ENCODE measurements around the gene TTC28. TPM values are rescaled to one million over a fixed set of nuclear protein-coding genes. Genes with fewer than 3 reads are reported as not detected.
"Not testable (repeated sequence)": the region's sequence is repeated elsewhere in the genome, so short reads cannot be mapped to it uniquely, and the experiment has no call there.

Gene TTC28
- total RNA-seq, 2 donors from 2014 or later = 5.7 to 6.0 TPM

- Mint-ChIP-seq H3K4me3 (no peak overlapping the region), H3K27me3 (peaks cover 26 to 45% of the 10 kb centered on the region in 2 donors), H3K27ac (no peak overlapping the region), H3K4me1 (ENCODE audit: low read depth in 2 of 2) (no peaks in the 10 kb centered on the region), H3K9me3 (no peaks in the 10 kb centered on the region), H3K36me3 (no peaks in the 10 kb centered on the region)
- ATAC-seq (no peak), DNase-seq (ENCODE audit: low spot score) (no peak)
Observed at GRCh38 chr22:28500006-28500405, 179.6 kb downstream of the TTC28 start.

DNA sequence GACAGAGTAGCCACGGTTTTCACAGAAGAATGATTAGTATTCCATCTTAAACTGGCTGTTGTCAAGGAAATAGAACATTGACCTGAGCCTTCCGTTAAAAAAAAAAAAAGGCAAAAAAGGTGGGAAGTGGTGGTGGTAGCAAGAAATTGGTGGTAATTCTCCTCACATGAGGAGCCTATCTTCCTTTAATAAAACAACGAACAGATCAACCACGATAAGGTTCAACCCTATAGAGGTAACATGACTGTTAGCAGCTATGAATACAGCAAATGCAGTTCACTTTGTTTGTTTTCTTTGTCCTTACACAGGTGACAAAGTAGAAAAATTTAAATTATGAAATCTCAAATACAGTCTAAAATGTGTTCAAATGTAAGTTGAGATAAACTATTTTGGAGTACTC lies 181.6 kb downstream of the TTC28 start:
- Mint-ChIP-seq H3K9me3 (no peaks in the 10 kb centered on the region), H3K4me1 (ENCODE audit: low read depth in 2 of 2) (no peaks in the 10 kb centered on the region), H3K27ac (no peak overlapping the region), H3K27me3 (peaks cover 30 to 54% of the 10 kb centered on the region in 2 donors), H3K4me3 (no peak overlapping the region), H3K36me3 (no peaks in the 10 kb centered on the region)
- DNase-seq (ENCODE audit: low spot score) (no peak), ATAC-seq (no peak)

- H3K27ac Mint-ChIP-seq = no peak overlapping the region
- no peaks in the 10 kb centered on the region for H3K9me3 Mint-ChIP-seq
- H3K4me1 Mint-ChIP-seq (ENCODE audit: low read depth in 2 of 2) = no peaks in the 10 kb centered on the region
- no peak overlapping the region for H3K4me3 Mint-ChIP-seq
- H3K36me3 Mint-ChIP-seq = no peaks in the 10 kb centered on the region
- no peak for DNase-seq (ENCODE audit: low spot score)
- ATAC-seq = no peak
- H3K27me3 Mint-ChIP-seq = peaks cover 28 to 59% of the 10 kb centered on the region in 2 donors
Observed at GRCh38 chr22:28497188-28497587, 182.5 kb downstream of the TTC28 start.

DNA sequence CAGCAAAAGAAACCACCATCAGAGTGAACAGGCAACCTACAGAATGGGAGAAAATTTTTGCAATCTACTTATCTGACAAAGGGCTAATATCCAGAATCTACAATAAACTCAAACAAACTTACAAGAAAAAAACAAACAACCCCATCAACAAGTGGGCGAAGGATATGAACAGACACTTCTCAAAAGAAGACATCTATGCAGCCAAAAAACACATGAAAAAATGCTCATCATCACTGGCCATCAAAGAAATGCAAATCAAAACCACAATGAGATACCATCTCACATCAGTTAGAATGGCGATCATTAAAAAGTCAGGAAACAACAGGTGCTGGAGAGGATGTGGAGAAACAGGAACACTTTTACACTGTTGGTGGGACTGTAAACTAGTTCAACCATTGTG lies 188.4 kb downstream of the TTC28 start:
- not testable (repeated sequence) for H3K27ac Mint-ChIP-seq; H3K36me3 Mint-ChIP-seq; DNase-seq (ENCODE audit: low spot score); H3K4me1 Mint-ChIP-seq (ENCODE audit: low read depth in 2 of 2); H3K9me3 Mint-ChIP-seq; ATAC-seq; H3K4me3 Mint-ChIP-seq
- peaks cover 18 to 56% of the 10 kb centered on the region in 2 donors for H3K27me3 Mint-ChIP-seq

- DNase-seq (ENCODE audit: low spot score) = no peak
- no peaks in the 10 kb centered on the region for H3K4me1 Mint-ChIP-seq (ENCODE audit: low read depth in 2 of 2)
- H3K36me3 Mint-ChIP-seq = no peaks in the 10 kb centered on the region
- no peak overlapping the region for H3K27ac Mint-ChIP-seq
- no peak overlapping the region for H3K4me3 Mint-ChIP-seq
- H3K27me3 Mint-ChIP-seq = peaks cover 14 to 55% of the 10 kb centered on the region in 2 donors
- H3K9me3 Mint-ChIP-seq = no peaks in the 10 kb centered on the region
- ATAC-seq = no peak
Observed at GRCh38 chr22:28488825-28489224, 190.8 kb downstream of the TTC28 start.

- H3K27me3 Mint-ChIP-seq = peaks cover 22 to 61% of the 10 kb centered on the region in 2 donors
Observed at GRCh38 chr22:28484662-28485061, 195.0 kb downstream of the TTC28 start.

GRCh38 chr22:28481725-28482124 lies 197.9 kb downstream of the TTC28 start:
- DNase-seq (ENCODE audit: low spot score) (no peak), ATAC-seq (no peak)
- H3K9me3 Mint-ChIP-seq = no peaks in the 10 kb centered on the region
- no peak overlapping the region for H3K27ac Mint-ChIP-seq
- H3K36me3 Mint-ChIP-seq = no peaks in the 10 kb centered on the region
- no peak overlapping the region for H3K4me3 Mint-ChIP-seq
- no peaks in the 10 kb centered on the region for H3K4me1 Mint-ChIP-seq (ENCODE audit: low read depth in 2 of 2)
- peaks cover 25 to 60% of the 10 kb centered on the region in 2 donors for H3K27me3 Mint-ChIP-seq

More at GRCh38 chr22:28484662-28485061, 195.0 kb downstream of the TTC28 start:
- H3K36me3 Mint-ChIP-seq = no peaks in the 10 kb centered on the region
- ATAC-seq (no peak), DNase-seq (ENCODE audit: low spot score) (no peak)
- H3K4me1 Mint-ChIP-seq (ENCODE audit: low read depth in 2 of 2) = no peaks in the 10 kb centered on the region
- H3K27ac Mint-ChIP-seq = no peak overlapping the region
- H3K9me3 Mint-ChIP-seq = no peaks in the 10 kb centered on the region
- H3K4me3 Mint-ChIP-seq = no peak overlapping the region

DNA sequence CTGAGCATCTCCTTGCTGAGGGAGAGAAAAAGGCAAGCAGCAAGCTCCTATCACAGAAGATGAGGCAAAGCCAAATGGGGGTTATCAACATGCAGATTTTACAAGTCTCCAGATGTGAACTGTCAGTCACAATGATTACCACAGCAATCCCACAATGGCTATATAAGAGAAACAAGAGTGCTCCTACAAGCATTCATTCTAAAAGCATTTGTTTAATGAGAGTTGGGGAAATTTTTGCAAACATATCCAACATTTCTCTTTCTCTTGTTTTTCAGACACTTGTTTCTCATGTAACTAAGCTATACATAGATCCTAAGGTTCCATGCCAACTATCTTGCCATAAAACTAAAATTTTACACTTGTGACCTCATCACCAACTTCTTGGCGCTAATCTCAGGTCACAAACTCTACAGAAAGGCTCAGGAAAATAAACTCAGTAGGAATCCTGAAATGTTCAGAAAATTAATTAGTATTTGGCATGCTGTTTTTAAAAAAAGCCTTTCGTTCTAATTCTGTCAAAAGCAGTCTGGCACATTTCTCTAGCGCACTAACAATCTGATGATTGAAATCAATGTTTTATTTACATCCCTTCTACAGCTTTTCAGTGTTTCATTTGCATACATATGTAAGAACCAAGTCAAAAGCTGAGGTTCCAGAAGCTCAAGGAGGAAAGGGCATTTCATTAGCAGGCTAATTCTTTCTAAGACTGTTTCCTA lies 199.5 kb downstream of the TTC28 start:
- H3K9me3 Mint-ChIP-seq = no peaks in the 10 kb centered on the region
- H3K27me3 Mint-ChIP-seq = peaks cover 21 to 53% of the 10 kb centered on the region in 2 donors
- ATAC-seq = no peak

DNA sequence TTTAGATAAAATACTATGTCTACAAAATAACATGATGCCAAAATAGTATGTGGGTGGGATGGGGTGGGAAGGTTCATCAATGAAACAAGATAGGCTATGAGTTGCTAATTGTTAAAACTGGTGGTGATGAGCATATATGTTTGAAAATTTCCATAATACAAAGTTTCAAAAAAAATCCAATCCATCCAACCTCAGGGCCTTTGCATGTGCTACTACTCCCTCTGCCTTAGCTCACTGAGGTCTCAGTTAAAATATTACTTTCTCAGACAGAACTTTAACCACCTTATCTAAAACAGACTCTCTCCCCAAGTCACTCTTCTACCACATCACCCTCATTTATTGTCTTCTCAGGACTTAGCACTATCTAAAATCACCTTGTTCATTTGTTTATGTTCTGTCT lies 201.1 kb downstream of the TTC28 start:
- DNase-seq (ENCODE audit: low spot score) (no peak), ATAC-seq (no peak)
- H3K27ac Mint-ChIP-seq = no peak overlapping the region
- no peaks in the 10 kb centered on the region for H3K9me3 Mint-ChIP-seq
- H3K4me3 Mint-ChIP-seq = no peak overlapping the region
- H3K27me3 Mint-ChIP-seq = peaks cover 23 to 54% of the 10 kb centered on the region in 2 donors
- no peaks in the 10 kb centered on the region for H3K36me3 Mint-ChIP-seq
- no peaks in the 10 kb centered on the region for H3K4me1 Mint-ChIP-seq (ENCODE audit: low read depth in 2 of 2)

More for the DNA sequence above, 199.5 kb downstream of the TTC28 start:
- H3K27ac Mint-ChIP-seq = no peak overlapping the region
- no peaks in the 10 kb centered on the region for H3K4me1 Mint-ChIP-seq (ENCODE audit: low read depth in 2 of 2)
- DNase-seq (ENCODE audit: low spot score) = no peak
- H3K36me3 Mint-ChIP-seq = no peaks in the 10 kb centered on the region
- H3K4me3 Mint-ChIP-seq = no peak overlapping the region

DNA sequence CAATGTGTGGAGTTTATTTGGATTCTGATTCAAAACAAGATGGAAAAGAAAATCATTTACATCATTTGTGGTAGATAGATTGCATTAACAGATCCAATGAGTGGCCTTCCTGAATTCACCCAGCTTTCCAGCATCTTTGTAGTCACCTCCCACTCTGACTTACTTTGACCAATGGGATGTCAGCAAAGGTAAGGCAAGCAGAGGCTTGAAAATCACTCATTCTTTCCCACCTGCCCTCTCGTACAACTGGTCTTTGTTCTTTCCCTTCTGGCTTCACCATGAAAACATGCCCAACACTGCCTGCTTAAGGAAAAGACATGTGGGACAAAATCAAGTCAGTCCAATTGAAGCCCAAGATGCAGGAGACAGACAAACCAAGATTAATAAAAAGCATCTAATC lies 202.1 kb downstream of the TTC28 start:
- Mint-ChIP-seq H3K36me3 (no peaks in the 10 kb centered on the region), H3K27me3 (peaks cover 24 to 53% of the 10 kb centered on the region in 2 donors), H3K4me3 (no peak overlapping the region), H3K4me1 (ENCODE audit: low read depth in 2 of 2) (no peaks in the 10 kb centered on the region), H3K9me3 (no peaks in the 10 kb centered on the region), H3K27ac (no peak overlapping the region)
- no peak for ATAC-seq
- DNase-seq (ENCODE audit: low spot score) = no peak

DNA sequence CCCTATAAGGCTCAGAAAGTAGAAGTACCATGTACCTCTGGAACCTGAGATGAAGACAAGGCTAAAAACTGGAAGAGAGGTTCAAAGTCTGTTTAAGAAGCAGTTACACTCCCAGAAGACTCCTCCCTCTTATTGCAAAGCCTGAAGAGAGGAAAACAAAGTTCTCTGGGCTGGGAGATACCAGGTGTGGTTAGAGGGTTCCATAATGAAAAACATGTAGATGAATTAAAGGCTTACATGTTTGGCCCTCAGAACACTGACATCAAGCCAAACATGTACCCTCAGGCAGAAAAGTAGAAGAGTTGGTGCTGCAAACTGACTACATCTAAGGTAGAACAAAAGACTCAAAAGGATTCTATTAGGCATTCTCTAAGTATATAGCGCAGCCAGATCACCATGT lies 205.3 kb downstream of the TTC28 start:
- DNase-seq (ENCODE audit: low spot score) = no peak
- Mint-ChIP-seq H3K4me1 (ENCODE audit: low read depth in 2 of 2) (no peaks in the 10 kb centered on the region), H3K9me3 (no peaks in the 10 kb centered on the region), H3K4me3 (no peak overlapping the region), H3K36me3 (no peaks in the 10 kb centered on the region), H3K27ac (no peak overlapping the region), H3K27me3 (peaks cover 28 to 40% of the 10 kb centered on the region in 2 donors)
- no peak for ATAC-seq

DNA sequence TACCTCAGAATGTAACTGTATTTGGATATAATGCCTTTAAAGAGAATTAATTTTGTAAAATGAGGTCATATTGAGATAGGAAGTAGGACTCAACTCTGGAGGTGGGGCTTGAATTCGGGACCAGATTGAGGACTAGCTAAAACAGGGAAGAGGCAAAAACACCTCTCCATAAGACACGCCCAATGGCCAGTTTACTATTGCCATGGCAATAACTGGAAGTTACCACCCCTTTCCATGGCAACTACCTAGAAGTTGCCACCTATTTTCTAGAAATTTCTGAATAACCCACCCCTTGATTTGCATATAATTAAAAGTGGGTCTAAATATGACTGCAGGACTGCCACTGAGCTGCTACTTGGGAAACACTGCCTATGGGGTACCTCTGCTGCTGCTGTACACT lies 206.4 kb downstream of the TTC28 start:
- ATAC-seq = no peak
- no peak for DNase-seq (ENCODE audit: low spot score)
- no peaks in the 10 kb centered on the region for H3K4me1 Mint-ChIP-seq (ENCODE audit: low read depth in 2 of 2)
- peaks cover 25 to 37% of the 10 kb centered on the region in 2 donors for H3K27me3 Mint-ChIP-seq
- no peak overlapping the region for H3K4me3 Mint-ChIP-seq
- H3K9me3 Mint-ChIP-seq = no peaks in the 10 kb centered on the region
- no peaks in the 10 kb centered on the region for H3K36me3 Mint-ChIP-seq
- no peak overlapping the region for H3K27ac Mint-ChIP-seq

DNA sequence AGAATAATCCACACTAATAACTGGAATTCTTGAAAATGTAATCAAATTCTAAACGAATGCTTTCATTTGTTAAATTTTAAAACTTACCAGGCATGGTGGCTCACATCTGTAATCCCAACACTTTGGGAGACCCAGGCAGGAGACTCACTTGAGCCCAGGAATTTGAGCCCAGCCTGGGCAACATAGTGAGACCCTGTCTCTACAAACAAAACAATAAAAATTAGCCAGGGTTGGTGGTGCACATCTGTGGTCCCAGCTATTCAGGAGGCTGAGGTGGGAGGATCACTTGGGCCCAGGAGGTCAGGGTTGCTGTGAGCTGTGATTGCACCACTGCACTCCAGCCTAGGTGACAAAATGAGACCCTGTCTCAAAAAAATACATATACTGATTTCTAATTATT lies 212.6 kb downstream of the TTC28 start:
- DNase-seq (ENCODE audit: low spot score); H3K4me3 Mint-ChIP-seq; H3K36me3 Mint-ChIP-seq; H3K4me1 Mint-ChIP-seq (ENCODE audit: low read depth in 2 of 2); H3K9me3 Mint-ChIP-seq; ATAC-seq; H3K27ac Mint-ChIP-seq: not testable (repeated sequence)
- peaks cover 11 to 25% of the 10 kb centered on the region in 2 donors for H3K27me3 Mint-ChIP-seq

- Mint-ChIP-seq H3K27ac (no peak overlapping the region), H3K4me1 (ENCODE audit: low read depth in 2 of 2) (no peaks in the 10 kb centered on the region), H3K27me3 (peaks cover 8 to 22% of the 10 kb centered on the region in 2 donors), H3K36me3 (no peaks in the 10 kb centered on the region), H3K4me3 (no peak overlapping the region), H3K9me3 (no peaks in the 10 kb centered on the region)
- DNase-seq (ENCODE audit: low spot score) (no peak), ATAC-seq (no peak)
Observed at GRCh38 chr22:28466399-28466798, 213.2 kb downstream of the TTC28 start.

DNA sequence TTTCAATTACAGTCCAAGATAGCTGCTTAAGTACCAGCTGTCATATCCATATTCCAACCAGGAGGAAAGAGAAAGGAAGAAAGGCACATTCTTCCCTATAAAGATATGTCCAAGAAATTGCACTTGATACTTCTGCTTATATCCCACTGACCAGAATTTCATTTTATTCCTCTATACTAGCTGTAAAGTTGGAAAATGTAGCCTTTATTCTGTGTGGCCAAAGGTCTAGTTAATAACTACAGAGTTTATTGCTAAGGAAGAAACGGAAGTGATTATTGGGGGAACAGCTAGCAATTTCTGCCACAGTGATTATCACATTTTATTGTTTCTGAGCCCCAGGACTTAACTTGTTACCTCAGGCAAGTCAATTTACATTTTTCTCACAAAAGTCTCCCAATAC lies 213.8 kb downstream of the TTC28 start:
- no peak for DNase-seq (ENCODE audit: low spot score)
- Mint-ChIP-seq H3K4me1 (ENCODE audit: low read depth in 2 of 2) (no peaks in the 10 kb centered on the region), H3K4me3 (no peak overlapping the region), H3K27ac (no peak overlapping the region), H3K9me3 (no peaks in the 10 kb centered on the region), H3K27me3 (peaks cover 8 to 17% of the 10 kb centered on the region in 2 donors), H3K36me3 (no peaks in the 10 kb centered on the region)
- no peak for ATAC-seq
